GM18505 (cell line): Measurements from ENCODE around the gene IFT81.
"Not testable (repeated sequence)": the region's sequence is repeated elsewhere in the genome, so short reads cannot be mapped to it uniquely, and the experiment has no call there.

ENCODE experiments used
- ATAC-seq: cut with Tn5 transposase; IDR thresholded peaks from one replicate; pipeline ENCODE4 v1.9.1; 2021; ENCODE audit not compliant: unreplicated experiment
- POLR2A ChIP-seq: IDR thresholded peaks from 4 replicates; pipeline ENCODE4 v1.6.1; 2011; ENCODE audit warnings: borderline replicate concordance; ENCODE audit not compliant: insufficient read depth, insufficient read length; ENCODE audit errors: extremely low read depth

Gene IFT81

DNA sequence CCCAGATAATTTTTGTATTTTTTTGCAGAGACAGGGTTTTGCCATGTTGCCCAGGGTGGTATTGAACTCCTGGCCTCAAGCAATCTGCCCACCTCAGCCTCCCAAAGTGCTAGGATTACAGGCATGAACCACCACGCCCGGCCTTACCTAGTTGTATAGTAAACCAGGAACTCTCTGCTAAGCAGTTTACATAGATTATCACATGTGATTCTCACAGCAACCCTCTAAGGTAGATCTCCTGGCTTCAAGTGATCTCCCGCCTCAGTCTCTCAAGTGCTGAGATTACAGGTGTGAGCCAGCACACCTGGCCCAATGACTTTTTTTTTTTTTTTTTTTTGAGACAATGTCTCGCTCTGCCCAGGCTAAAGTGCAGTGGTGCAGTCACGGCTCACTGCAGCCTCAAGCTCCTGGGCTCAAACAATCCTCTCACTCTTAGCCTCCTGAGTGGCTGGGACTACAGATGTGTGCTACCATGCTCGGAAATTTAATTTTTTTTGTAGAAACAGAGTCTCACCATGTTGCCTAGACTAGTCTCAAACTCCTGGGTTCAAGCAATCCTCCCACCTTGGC is 130.9 kb downstream of the IFT81 start:
- TF ChIP-seq POLR2A: no peak

DNA sequence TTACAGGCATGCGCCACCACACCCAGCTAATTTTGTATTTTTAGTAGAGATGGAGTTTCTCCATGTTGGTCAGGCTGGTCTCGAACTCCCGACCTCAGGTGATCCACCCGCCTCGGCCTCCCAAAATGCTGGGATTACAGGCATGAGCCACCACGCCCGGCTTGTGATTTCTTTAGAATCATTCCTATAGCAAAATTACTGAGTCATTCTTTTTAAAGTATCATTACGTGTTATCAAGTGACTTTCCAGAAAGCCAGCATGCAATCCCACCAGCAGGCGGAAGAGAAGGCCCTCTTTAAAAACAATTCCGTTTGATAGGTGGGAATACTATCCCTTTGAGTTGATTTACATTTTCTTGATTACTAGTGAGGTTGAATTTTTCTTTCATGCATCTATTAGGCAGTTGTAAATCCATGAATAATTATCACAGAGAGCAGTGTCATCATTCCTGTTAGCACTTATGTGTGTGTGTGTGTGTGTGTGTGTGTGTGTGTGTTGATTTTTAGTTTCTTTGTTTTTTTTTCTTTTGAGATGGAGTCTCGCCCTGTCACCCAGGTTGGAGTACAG is 131.8 kb downstream of the IFT81 start:
- ATAC-seq: not testable (repeated sequence)

More for the DNA sequence above, 130.9 kb downstream of the IFT81 start:
- ATAC-seq: no peak

DNA sequence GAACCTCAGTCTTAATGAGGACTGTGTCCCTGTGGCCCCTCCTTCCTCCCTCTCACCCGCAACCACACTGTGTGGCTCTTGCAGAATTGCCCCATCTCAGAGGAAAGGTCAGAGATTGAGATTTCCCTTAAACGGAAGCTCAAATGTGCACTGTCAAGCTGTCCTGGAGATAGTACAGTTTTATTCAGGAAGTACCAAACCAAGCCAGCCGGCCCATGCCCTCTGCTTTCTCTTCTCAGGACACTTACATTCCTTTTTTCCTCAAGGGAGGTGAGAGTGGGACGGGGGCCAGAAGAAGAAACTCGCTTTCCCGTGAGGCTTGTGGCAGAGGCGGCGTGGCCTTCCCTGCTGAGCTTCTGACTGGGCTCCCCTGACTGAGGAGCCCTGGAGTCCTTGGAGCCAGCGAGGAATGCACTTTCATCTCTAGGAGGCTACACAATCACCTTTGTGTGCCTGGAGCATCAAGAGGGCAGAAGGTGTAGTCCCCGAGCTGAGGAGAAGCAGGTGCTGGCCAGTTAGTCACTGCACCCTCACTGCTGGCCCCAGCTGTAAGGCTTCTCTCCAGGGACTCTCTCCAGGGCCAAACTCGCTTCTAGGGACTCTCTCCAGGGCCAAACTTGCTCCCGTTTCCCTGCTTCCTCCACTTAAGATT is 132.7 kb downstream of the IFT81 start:
- TF ChIP-seq POLR2A: no peak
- no peak for ATAC-seq

DNA sequence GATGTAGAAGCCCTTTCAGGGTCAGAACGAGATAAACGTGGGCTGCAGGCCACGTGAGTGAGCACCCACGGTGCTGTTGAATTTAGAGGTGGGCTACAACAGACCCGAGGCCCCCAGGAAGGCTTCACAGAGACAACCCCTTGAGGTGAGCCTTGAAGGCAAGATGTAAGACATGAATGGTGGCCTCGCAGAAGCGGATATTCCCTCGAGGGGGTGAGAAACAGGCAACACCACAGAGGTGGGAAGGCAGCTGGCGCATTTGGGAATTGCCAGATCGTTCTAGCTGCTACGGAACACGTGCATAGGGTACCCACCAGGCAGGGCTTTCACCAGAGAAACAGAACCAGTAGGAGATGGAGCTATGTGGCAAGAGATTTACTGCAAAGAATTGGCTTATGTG is 134.3 kb downstream of the IFT81 start:
- TF ChIP-seq POLR2A: no peak
- ATAC-seq: no peak

DNA sequence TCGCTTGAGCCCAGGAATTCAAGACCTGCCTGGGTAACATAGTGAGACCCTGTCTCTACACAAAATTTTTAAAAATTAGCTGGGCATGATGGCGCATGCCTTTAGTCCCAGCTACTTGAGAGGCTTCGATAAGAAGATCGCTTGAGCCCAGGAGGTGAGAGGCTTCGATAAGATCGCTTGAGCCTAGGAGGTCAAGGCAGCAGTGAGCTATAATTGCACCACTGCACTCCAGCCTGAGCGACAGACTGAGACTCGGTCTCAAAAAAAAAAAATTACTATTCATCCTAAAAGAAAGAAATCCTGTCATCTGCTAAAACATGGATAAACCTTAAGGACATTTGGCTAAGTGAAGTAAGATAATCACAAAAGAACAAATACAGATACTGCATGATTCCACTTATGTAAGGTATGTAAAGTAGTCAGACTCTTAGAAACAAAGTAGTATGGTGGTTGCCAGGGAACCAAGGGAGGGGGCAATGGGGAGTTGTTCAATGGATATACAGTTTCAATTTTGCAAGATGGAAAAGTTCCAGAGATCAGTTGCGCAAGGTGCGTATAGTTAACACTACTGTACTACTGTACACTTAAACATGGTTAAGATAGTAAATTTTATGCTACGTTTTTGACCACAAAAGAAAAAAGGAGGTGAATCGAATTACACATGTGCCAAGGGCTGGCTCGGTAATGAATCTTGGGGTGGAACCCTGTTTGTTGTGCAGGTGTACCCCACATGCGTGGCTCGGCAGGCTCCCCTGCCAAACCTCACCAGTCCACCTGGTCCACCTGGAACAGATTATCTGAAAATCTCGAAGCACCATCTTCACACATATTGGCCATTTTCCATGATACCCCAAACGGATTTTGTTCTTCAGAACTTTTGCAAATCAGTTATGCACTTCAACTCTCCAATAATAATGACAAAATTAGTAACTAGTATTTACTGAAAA is 138.6 kb downstream of the IFT81 start:
- ATAC-seq: no peak
- no peak for TF ChIP-seq POLR2A

DNA sequence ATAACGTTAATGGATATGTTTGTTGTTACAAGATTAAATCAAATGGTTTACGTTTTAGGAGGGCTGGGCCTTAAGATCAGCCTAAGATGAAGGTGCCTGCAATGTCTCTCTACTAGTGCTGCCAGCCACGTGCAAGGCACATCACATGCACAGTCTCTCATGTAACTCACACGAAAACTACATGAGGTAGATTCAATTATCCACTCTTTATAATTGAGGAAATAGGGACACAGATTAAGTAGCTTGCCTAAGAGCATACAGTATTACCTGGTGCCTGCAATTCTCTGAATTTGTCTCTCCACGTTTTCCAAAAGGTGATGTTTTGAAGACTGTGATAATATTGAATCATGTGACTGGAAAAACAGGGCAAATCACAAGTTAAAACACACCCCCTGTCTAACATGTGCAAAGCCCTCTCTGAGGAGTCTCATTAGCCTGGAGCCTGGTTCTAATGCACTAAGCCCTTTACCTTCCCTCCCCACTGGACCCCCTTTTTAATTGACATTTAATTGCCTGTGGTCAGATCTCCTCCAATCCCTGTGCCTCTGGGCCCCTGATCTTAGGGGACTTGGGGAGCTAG is 142.3 kb downstream of the IFT81 start:
- no peak for ATAC-seq
- no peak for TF ChIP-seq POLR2A

DNA sequence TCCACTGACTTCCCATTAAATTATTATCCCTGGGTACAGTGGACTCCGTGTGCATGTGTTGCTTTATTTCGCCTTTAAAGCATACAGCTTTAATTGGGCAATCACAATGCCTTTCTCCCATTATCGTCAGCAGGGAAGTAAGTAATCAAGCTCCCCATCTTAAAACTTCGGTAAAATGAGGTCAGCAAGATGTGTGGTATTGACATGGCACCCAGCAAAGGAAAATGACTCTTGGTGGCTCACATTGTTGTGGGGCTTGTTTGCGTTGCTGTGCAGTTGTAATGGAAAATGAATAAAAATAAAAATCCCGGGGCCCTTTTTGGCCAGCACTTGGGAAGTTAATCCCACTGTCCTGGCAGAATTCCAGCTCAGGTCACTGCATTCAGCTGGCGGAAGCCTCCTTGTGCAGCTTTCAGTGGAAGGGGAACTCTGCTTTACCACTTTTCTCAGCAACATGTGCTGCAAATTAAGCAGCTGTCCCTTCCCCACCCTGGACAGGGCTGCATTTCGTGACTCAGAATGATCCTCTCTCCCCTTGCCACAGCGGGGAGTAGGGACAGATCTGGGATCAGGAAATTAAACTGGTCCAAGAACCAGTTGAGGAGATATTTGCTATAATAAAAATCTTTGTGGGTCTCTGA is 142.9 kb downstream of the IFT81 start:
- TF ChIP-seq POLR2A: no peak
- no peak for ATAC-seq
